H1 (cell line): ENCODE measurements around the gene MREG. TPM values are rescaled to one million over a fixed set of nuclear protein-coding genes. Genes with fewer than 3 reads are reported as not detected.

Source experiments
- EP300 ChIP-seq, 2 experiments: IDR thresholded peaks; 1 replicate in 1 of 2; 2 replicates in 1 of 2; pipeline ENCODE4 v1.6.1; 2011 to 2012; ENCODE audit warnings: low read depth in 2 of 2, low read length in 2 of 2, mild to moderate bottlenecking in 2 of 2, borderline replicate concordance in 1 of 2, inconsistent platforms in 1 of 2, moderate library complexity in 1 of 2
- polyA plus RNA-seq, 7 experiments: library from polyadenylated mRNA; depleted of rRNA in 3 of 7; stranded (reverse) in 5 of 7; unstranded in 2 of 7; fragments of >200 nt in 5 of 7; fragments of 200-250 nt in 2 of 7; gene quantifications; 1 replicate in 5 of 7; 2 replicates in 1 of 7; 4 replicates in 1 of 7; pipeline versions ENCODE4 v1.2.1 to v1.2.3, GENCODE V29; 2011 to 2013; ENCODE audit warnings: missing spikeins in 2 of 7, mixed read lengths in 2 of 7
- total RNA-seq: library from RNA; stranded (reverse); fragmentation: NEBNext Ultra II Directional; extraction: Animal tissue kit (Norgen Biotek cat#: 25700); gene quantifications from 2 replicates; pipeline ENCODE4 v1.2.1, GENCODE V29; 2021

MREG gene
- total and polyA plus RNA-seq, 2 of the 8 experiments (the other 6 are each of a cell fraction or from before 2014, with no cell fraction given): 7.5 to 31.9 TPM

DNA sequence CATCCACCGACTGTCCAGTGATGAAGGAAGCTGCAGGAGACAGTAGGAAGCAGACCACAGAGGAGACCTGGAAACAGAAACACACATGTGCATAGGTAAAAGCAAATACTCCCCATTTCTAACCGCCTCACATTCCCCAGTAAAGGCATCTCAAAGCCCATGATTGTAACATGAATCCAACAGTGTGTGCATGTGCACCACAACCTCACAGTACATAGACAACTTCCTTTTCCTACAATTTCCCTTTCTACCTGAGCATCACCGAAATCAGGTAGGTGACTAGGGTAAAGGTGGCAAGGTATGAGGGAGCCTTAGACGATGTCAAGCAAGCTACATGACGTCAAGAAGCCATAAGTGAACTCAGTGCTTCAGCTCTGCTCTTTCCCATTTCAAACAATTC lies 30.6 kb upstream of the MREG start (continued):
- TF ChIP-seq EP300 (IDR thresholded peaks at IDR 0.05; ENCODE audit: borderline replicate concordance in 1 of 2, low read depth in 2 of 2, low read length in 2 of 2): no peak
